Colonic mucosa (tissue), 4 donors: ENCODE data around the gene FAM107B. TPM values are rescaled to one million over a fixed set of nuclear protein-coding genes. Genes with fewer than 3 reads are reported as not detected.
"Not testable (repeated sequence)": the region's sequence is repeated elsewhere in the genome, so short reads cannot be mapped to it uniquely, and the experiment has no call there.

ENCODE experiments used
- DNase-seq: peaks from one replicate; pipeline ENCODE4 v3.0.0-alpha.2; 2020
- H3K27ac ChIP-seq: fragments of 200-600 bp; one replicate; pipeline ENCODE4 v1.8.0; 2021
- H3K27me3 ChIP-seq: fragments of 200-600 bp; one replicate; pipeline ENCODE4 v1.8.0; 2021
- H3K36me3 ChIP-seq: fragments of 200-600 bp; one replicate; pipeline ENCODE4 v1.8.0; 2021
- H3K4me1 ChIP-seq: fragments of 200-600 bp; one replicate; pipeline ENCODE4 v1.8.0; 2021; ENCODE audit warnings: mild to moderate bottlenecking
- H3K4me3 ChIP-seq: fragments of 200-600 bp; one replicate; pipeline ENCODE4 v1.8.0; 2021
- H3K9ac ChIP-seq, 2 donors: one replicate each; pipeline ENCODE4 v1.7.0; 2013; ENCODE audit warnings: control low read depth in 2 of 2, low read depth in 2 of 2, low read length in 2 of 2
- H3K9me3 ChIP-seq: fragments of 200-600 bp; one replicate; pipeline ENCODE4 v1.8.0; 2021
- intact Hi-C: fragments of 100-400 bp; cut with DNase I; formaldehyde crosslinking; loops from one replicate; pipeline ENCODE4 v1.14.1; 2022
- total RNA-seq, 2 donors: library from RNA; stranded (reverse); fragmentation: NEBNext Ultra II Directional in 1 of 2; extraction: Animal tissue kit (Norgen Biotek cat#: 25700) in 1 of 2; gene quantifications; one replicate each; pipeline ENCODE4 v1.2.1, GENCODE V29; 2021
- TF ChIP-seq, protein P1 (sequence below): fragments of 200-600 bp; IDR thresholded peaks from one replicate; pipeline ENCODE4 v1.8.0; 2022; ENCODE audit warnings: antibody characterized with exemption, mild to moderate bottlenecking
- donor health status: healthy.
- donor health status: DM: no; HTN: no; CAD: no.
- donor health status: DM: no; HTN: no; CAD: no.

Gene FAM107B
- total RNA-seq, 2 donors from 2014 or later = 36.3 to 71.5 TPM

DNA sequence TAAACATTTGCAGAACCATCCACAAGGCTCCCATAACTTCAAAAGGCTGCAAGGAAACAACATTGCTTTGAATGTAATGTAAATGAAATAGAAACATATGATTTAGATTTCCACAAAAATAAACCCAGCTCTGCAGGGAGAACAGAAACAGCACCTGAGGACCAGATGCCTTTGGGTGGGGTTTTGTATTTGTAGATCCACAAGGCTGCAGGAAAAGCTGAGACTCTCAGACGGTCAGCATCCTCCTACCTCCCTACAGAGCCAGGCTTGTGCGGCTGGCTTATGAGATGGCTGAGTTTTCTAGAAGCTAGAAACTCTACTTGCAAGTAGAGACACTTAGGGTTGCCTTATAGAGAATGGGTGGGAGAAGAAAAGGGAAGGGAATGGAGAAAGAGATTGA lies 49.8 kb downstream of the FAM107B start:
- H3K27me3 ChIP-seq = no peaks in the 10 kb centered on the region
- no peak overlapping the region for H3K4me3 ChIP-seq
- H3K36me3 ChIP-seq = no peaks in the 10 kb centered on the region
- DNase-seq = no peak
- H3K9ac ChIP-seq = no peak overlapping the region
- TF ChIP-seq, protein P1, sequence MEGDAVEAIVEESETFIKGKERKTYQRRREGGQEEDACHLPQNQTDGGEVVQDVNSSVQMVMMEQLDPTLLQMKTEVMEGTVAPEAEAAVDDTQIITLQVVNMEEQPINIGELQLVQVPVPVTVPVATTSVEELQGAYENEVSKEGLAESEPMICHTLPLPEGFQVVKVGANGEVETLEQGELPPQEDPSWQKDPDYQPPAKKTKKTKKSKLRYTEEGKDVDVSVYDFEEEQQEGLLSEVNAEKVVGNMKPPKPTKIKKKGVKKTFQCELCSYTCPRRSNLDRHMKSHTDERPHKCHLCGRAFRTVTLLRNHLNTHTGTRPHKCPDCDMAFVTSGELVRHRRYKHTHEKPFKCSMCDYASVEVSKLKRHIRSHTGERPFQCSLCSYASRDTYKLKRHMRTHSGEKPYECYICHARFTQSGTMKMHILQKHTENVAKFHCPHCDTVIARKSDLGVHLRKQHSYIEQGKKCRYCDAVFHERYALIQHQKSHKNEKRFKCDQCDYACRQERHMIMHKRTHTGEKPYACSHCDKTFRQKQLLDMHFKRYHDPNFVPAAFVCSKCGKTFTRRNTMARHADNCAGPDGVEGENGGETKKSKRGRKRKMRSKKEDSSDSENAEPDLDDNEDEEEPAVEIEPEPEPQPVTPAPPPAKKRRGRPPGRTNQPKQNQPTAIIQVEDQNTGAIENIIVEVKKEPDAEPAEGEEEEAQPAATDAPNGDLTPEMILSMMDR = no peak
- no peak overlapping the region for H3K27ac ChIP-seq
- intact Hi-C loops = no loop called here
- H3K9me3 ChIP-seq = no peaks in the 10 kb centered on the region
- H3K4me1 ChIP-seq = no peaks in the 10 kb centered on the region

DNA sequence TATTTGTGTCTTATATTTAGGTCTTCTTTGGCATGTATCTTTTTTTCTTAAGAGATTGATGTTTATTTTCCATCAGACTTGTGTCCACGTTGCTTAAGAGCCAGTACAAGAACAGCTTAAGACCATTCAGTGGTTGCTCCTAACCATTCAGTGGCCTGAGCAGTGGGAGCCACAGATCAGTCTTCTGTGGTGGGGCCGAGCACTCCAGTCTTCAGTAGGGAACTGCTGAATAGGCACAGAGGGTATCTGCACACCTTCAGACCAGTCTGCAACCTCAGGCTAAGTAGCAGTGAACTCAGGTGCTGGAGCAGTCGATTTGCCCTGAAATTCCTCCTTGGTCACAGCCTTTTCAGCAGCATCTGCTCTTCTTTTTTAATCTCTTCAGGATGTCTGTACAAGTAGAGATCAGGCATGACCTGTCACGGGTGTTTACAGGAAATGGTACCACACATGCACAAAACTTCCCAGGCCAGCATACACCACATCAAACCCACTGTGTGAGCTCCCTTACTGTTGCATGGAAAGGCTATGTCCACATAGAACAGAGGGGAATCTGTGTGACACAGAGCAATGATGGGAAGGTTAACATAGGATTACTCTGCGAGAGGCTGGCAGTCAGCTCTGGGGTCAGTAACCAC lies 51.5 kb downstream of the FAM107B start:
- intact Hi-C loops = no loop called here

DNA sequence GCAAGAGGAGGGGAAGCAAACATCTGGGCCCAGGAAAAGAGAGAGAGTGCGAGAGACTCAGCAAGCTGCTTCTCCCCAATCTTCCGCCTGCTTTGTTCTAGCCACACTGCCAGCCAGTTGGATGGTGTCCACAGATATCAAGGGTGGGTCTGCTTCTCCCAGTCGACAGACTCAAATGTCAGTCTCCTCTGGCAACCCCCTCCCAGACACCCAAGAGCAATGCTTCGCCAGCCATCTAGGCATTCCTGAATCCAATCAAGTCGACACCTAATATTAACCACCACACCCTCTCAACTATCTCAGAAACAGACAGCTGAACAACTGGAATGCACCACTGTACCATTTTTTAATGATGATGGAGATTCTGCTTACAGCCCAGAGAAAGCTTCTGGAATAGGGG lies 57.1 kb downstream of the FAM107B start:
- Histone ChIP-seq H3K36me3 (no peaks in the 10 kb centered on the region), H3K27ac (no peak overlapping the region), H3K27me3 (no peaks in the 10 kb centered on the region), H3K4me1 (no peaks in the 10 kb centered on the region), H3K9ac (no peak overlapping the region), H3K4me3 (no peak overlapping the region), H3K9me3 (no peaks in the 10 kb centered on the region)
- intact Hi-C loops = no loop called here
- DNase-seq = no peak
- TF ChIP-seq, protein P1 = no peak

More for the DNA sequence above, 51.5 kb downstream of the FAM107B start:
- H3K27me3 ChIP-seq = no peaks in the 10 kb centered on the region
- H3K9ac ChIP-seq = no peak overlapping the region
- H3K9me3 ChIP-seq = no peaks in the 10 kb centered on the region
- DNase-seq = no peak
- H3K4me3 ChIP-seq = no peak overlapping the region
- H3K36me3 ChIP-seq = no peaks in the 10 kb centered on the region
- TF ChIP-seq, protein P1 = no peak
- no peak overlapping the region for H3K27ac ChIP-seq
- no peaks in the 10 kb centered on the region for H3K4me1 ChIP-seq

DNA sequence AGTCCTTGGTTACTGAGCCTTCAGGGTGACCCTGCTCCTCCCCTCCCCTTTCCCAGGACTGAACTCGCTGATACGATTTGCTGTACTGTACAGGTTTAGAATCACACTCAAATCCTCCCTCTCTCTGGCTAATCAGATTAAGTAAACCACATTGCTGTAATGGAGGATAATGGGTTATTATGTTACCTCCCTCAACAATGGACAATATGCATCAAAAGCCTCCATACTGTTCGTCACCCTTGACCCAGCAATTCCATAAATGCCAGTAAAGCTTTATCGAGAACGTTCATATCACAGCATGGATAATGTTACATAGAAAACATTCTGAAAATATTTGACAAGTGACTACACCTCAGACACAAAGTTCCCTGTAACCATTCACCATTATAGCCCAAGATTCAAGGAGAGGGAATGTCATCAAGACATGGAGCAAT lies 61.7 kb downstream of the FAM107B start:
- Histone ChIP-seq H3K27ac (no peak overlapping the region), H3K4me3 (no peak overlapping the region), H3K9ac (no peak overlapping the region), H3K4me1 (no peaks in the 10 kb centered on the region), H3K27me3 (no peaks in the 10 kb centered on the region), H3K36me3 (no peaks in the 10 kb centered on the region), H3K9me3 (no peaks in the 10 kb centered on the region)
- intact Hi-C loops = no loop called here
- DNase-seq = no peak
- TF ChIP-seq, protein P1 = no peak

DNA sequence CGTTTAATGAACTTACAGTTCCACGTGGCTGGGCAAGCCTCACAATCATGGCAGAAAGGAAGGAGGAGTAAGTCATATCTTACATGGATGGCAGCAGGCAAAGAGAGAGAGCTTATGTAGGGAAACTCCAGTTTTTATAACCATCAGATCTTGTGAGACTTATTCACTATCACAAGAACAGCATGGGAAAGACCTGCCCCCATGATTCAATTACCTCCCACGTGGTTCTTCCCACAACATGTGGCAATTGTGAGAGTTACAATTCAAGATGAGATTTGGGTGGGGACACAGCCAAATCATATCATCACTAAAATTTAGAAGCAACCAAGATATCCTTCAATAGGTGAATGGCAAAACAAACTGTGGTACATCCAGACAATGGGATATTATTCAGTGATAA lies 65.4 kb downstream of the FAM107B start:
- H3K27me3 ChIP-seq, H3K9me3 ChIP-seq, H3K4me3 ChIP-seq, H3K36me3 ChIP-seq, H3K9ac ChIP-seq, DNase-seq, H3K4me1 ChIP-seq, H3K27ac ChIP-seq, intact Hi-C loops: not testable (repeated sequence)

DNA sequence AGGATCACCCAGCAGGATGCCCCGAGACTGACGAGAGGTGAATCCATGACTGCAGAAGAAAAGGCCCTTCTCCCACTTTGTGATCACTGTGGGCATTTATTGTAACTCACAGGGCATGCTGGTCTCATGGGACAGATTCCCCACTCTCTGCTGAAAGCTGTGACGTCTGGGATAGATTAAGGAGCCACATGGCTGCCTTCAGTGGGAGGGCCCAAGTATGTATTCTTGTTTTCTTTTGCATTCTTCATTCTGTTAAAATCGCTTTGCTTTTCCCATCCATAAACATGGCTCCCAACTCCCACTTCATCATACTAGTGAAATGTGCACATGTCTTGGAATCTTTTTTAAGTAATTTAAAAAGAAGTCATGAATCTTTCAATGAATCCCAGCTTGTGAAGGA lies 67.2 kb downstream of the FAM107B start:
- TF ChIP-seq, protein P1 = no peak

More for the DNA sequence above, 67.2 kb downstream of the FAM107B start:
- Histone ChIP-seq H3K27me3 (no peaks in the 10 kb centered on the region), H3K9ac (no peak overlapping the region), H3K36me3 (no peaks in the 10 kb centered on the region), H3K4me1 (no peaks in the 10 kb centered on the region), H3K27ac (no peak overlapping the region), H3K4me3 (no peak overlapping the region), H3K9me3 (no peaks in the 10 kb centered on the region)
- DNase-seq = no peak
- intact Hi-C loops = no loop called here
